GM18517 (cell line): ENCODE measurements around the gene FCHSD2.

Source experiments
- ATAC-seq: cut with Tn5 transposase; IDR thresholded peaks from one replicate; pipeline ENCODE4 v1.9.1; 2021; ENCODE audit warnings: mild to moderate bottlenecking, moderate library complexity; ENCODE audit not compliant: unreplicated experiment

The FCHSD2 gene

GRCh38 chr11:72975778-72976521 is 166.2 kb downstream of the FCHSD2 start:
- no peak for ATAC-seq

GRCh38 chr11:72974487-72975205 is 167.5 kb downstream of the FCHSD2 start:
- no peak for ATAC-seq

- ATAC-seq = no peak
These were observed 169.5 kb downstream of the FCHSD2 start for GRCh38 chr11:72972496-72973128.

- ATAC-seq = no peak
These were observed 170.7 kb downstream of the FCHSD2 start for GRCh38 chr11:72971192-72971967.

- no peak for ATAC-seq
These were observed 171.5 kb downstream of the FCHSD2 start for GRCh38 chr11:72970557-72971118.

- ATAC-seq = peak; percentile 61
These were observed 172.2 kb downstream of the FCHSD2 start for GRCh38 chr11:72969894-72970335.

- no peak for ATAC-seq
These were observed 173.7 kb downstream of the FCHSD2 start for GRCh38 chr11:72968390-72968789.

- no peak for ATAC-seq
These were observed 176.4 kb downstream of the FCHSD2 start for GRCh38 chr11:72965672-72966071.

GRCh38 chr11:72962717-72963116 is 179.4 kb downstream of the FCHSD2 start:
- ATAC-seq = no peak

GRCh38 chr11:72962084-72962483 is 180.0 kb downstream of the FCHSD2 start:
- ATAC-seq = no peak

GRCh38 chr11:72959998-72960731 is 182.0 kb downstream of the FCHSD2 start:
- no peak for ATAC-seq

GRCh38 chr11:72958791-72959190 is 183.3 kb downstream of the FCHSD2 start:
- ATAC-seq = no peak

- no peak for ATAC-seq
These were observed 186.7 kb downstream of the FCHSD2 start for GRCh38 chr11:72955466-72955865.

- no peak for ATAC-seq
These were observed 187.3 kb downstream of the FCHSD2 start for GRCh38 chr11:72954860-72955259.

- no peak for ATAC-seq
These were observed 188.5 kb downstream of the FCHSD2 start for GRCh38 chr11:72953637-72954036.

- no peak for ATAC-seq
These were observed 190.2 kb downstream of the FCHSD2 start for GRCh38 chr11:72951888-72952287.

- no peak for ATAC-seq
These were observed 190.9 kb downstream of the FCHSD2 start for GRCh38 chr11:72951193-72951592.

- no peak for ATAC-seq
These were observed 191.4 kb downstream of the FCHSD2 start for GRCh38 chr11:72950685-72951084.

GRCh38 chr11:72947229-72947628 is 194.9 kb downstream of the FCHSD2 start:
- no peak for ATAC-seq

- ATAC-seq = no peak
These were observed 198.5 kb downstream of the FCHSD2 start for GRCh38 chr11:72943664-72944063.
